DOHH2 (cell line): ENCODE data around the gene USH2A.

Source experiments
- EZH2phosphoT487 ChIP-seq: fragments of 200-600 bp; sonication (generic); IDR thresholded peaks from 2 replicates; pipeline ENCODE4 v1.6.1; 2017; ENCODE audit warnings: borderline replicate concordance, mild to moderate bottlenecking, antibody characterized with exemption, low read length, moderate library complexity, mixed read lengths
- TF ChIP-seq, protein P1 (sequence below): fragments of 200-600 bp; sonication (generic); IDR thresholded peaks from one replicate; pipeline ENCODE4 v1.5.1; 2014; ENCODE audit warnings: antibody characterized with exemption, mild to moderate bottlenecking, low read depth, low read length; ENCODE audit not compliant: poor library complexity, severe bottlenecking

DNA sequence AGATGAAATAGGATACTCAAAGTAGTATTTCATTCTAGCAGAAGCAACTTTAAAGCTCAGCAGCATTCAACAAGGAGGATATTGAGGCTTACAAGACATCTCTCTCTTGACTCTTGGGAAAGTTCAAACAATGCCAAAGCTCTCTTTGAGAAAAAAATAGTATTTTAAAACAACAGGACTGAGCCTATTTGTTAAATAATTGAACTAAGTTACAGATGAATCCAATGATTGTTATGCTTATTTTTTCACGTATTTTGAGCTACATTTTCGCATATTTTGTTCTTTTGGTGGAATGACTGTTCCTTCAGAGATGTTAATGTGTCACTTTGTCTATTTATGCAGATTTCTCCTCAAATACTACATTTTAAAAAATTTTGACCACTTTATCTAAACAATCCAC is 655.5 kb downstream of the USH2A start:
- TF ChIP-seq, protein P1, sequence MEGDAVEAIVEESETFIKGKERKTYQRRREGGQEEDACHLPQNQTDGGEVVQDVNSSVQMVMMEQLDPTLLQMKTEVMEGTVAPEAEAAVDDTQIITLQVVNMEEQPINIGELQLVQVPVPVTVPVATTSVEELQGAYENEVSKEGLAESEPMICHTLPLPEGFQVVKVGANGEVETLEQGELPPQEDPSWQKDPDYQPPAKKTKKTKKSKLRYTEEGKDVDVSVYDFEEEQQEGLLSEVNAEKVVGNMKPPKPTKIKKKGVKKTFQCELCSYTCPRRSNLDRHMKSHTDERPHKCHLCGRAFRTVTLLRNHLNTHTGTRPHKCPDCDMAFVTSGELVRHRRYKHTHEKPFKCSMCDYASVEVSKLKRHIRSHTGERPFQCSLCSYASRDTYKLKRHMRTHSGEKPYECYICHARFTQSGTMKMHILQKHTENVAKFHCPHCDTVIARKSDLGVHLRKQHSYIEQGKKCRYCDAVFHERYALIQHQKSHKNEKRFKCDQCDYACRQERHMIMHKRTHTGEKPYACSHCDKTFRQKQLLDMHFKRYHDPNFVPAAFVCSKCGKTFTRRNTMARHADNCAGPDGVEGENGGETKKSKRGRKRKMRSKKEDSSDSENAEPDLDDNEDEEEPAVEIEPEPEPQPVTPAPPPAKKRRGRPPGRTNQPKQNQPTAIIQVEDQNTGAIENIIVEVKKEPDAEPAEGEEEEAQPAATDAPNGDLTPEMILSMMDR = no peak
- no peak for TF ChIP-seq EZH2phosphoT487
